Measurements from ENCODE around the gene MAPK12.

- TF ChIP-seq CTCF (IDR thresholded peaks at IDR 0.05) (no peak), EZH2 (IDR thresholded peaks at IDR 0.05; ENCODE audit: borderline replicate concordance, insufficient read depth, low read depth, low read length, poor library complexity, severe bottlenecking) (no peak)
Observed at GRCh38 chr22:50305923-50306566, 44.6 kb upstream of the MAPK12 start.

Data from B cell (primary cell).